WTC11 (cell line): ENCODE data around the gene RPL41. TPM values are rescaled to one million over a fixed set of nuclear protein-coding genes. Genes with fewer than 3 reads are reported as not detected.

ENCODE experiments used
- ATAC-seq: fragments of 200-7000 bp; cut with Tn5 transposase; 2 replicates; pipeline ENCODE4 v1.10.0; 2021; ENCODE audit warnings: mild to moderate bottlenecking, moderate library complexity
- CTCF ChIA-PET: fragments of 300-600 bp; sonication (Branson Sonifier 250); formaldehyde crosslinking; loops from one replicate; lab custom pipeline; 2021; ENCODE audit warnings: antibody characterized with exemption; lab: Charles Lee
- POLR2A ChIA-PET: fragments of 350-600 bp; sonication (Branson Sonifier 250); formaldehyde crosslinking; loops from one replicate; lab custom pipeline; 2021; ENCODE audit warnings: antibody characterized with exemption; lab: Charles Lee
- DNase-seq: peaks from one replicate; pipeline ENCODE4 v3.0.0; 2021; ENCODE audit warnings: low spot score
- H3K27ac Mint-ChIP-seq: 2 replicates; pipeline ENCODE4 v1.8.0; 2021; ENCODE audit warnings: mixed read lengths
- H3K27me3 Mint-ChIP-seq: 2 replicates; pipeline ENCODE4 v1.8.0; 2021; ENCODE audit warnings: low read depth, mild to moderate bottlenecking, moderate library complexity, mixed read lengths
- H3K36me3 Mint-ChIP-seq: 2 replicates; pipeline ENCODE4 v1.8.0; 2021; ENCODE audit warnings: mixed read lengths
- H3K4me1 Mint-ChIP-seq: 2 replicates; pipeline ENCODE4 v1.8.0; 2022; ENCODE audit warnings: mixed read lengths
- H3K4me3 Mint-ChIP-seq: 2 replicates; pipeline ENCODE4 v1.8.0; 2021; ENCODE audit warnings: mild to moderate bottlenecking, moderate library complexity, mixed read lengths
- H3K9me3 Mint-ChIP-seq: 2 replicates; pipeline ENCODE4 v1.8.0; 2021; ENCODE audit warnings: mixed read lengths
- ARID4B ChIP-seq: sonication (generic); formaldehyde crosslinking; IDR thresholded peaks from 2 replicates; pipeline ENCODE4 v1.8.0; 2023; ENCODE audit warnings: missing genetic modification reagents, mild to moderate bottlenecking, borderline replicate concordance
- FOXP4 ChIP-seq: sonication (generic); formaldehyde crosslinking; IDR thresholded peaks from 2 replicates; pipeline ENCODE4 v1.8.0; 2022; ENCODE audit warnings: mild to moderate bottlenecking, missing genetic modification reagents
- JUN ChIP-seq: sonication (generic); formaldehyde crosslinking; IDR thresholded peaks from 2 replicates; pipeline ENCODE4 v1.8.0; 2023; ENCODE audit warnings: mild to moderate bottlenecking, missing genetic modification reagents
- NR1H2 ChIP-seq: sonication (generic); formaldehyde crosslinking; IDR thresholded peaks from 2 replicates; pipeline ENCODE4 v1.9.0; 2021; ENCODE audit warnings: mild to moderate bottlenecking, moderate library complexity, missing genetic modification reagents
- NR2C2 ChIP-seq: sonication (generic); formaldehyde crosslinking; IDR thresholded peaks from 2 replicates; pipeline ENCODE4 v1.8.0; 2022; ENCODE audit warnings: mild to moderate bottlenecking, missing genetic modification reagents
- NR3C1 ChIP-seq: sonication (generic); formaldehyde crosslinking; conservative IDR thresholded peaks from 2 replicates; pipeline ENCODE4 v1.8.1; 2023; ENCODE audit warnings: low read depth, mild to moderate bottlenecking, missing genetic modification reagents
- OVOL2 ChIP-seq: fragments of 250-450 bp; sonication (Bioruptor Pico); IDR thresholded peaks from 2 replicates; pipeline ENCODE4 v1.9.0; 2021; ENCODE audit warnings: mild to moderate bottlenecking, borderline replicate concordance
- PRDM15 ChIP-seq: sonication (generic); formaldehyde crosslinking; IDR thresholded peaks from 2 replicates; pipeline ENCODE4 v1.8.0; 2022; ENCODE audit warnings: missing genetic modification reagents
- PRRX2 ChIP-seq: fragments of 250-450 bp; sonication (Bioruptor Pico); IDR thresholded peaks from 2 replicates; pipeline ENCODE4 v1.8.0; 2021; ENCODE audit warnings: mild to moderate bottlenecking
- SMAD4 ChIP-seq: sonication (generic); formaldehyde crosslinking; IDR thresholded peaks from 2 replicates; pipeline ENCODE4 v1.8.0; 2022; ENCODE audit warnings: mild to moderate bottlenecking, missing genetic modification reagents
- ZNF121 ChIP-seq: sonication (generic); formaldehyde crosslinking; IDR thresholded peaks from 2 replicates; pipeline ENCODE4 v1.8.0; 2023; ENCODE audit warnings: missing genetic modification reagents
- ZNF263 ChIP-seq: sonication (generic); formaldehyde crosslinking; IDR thresholded peaks from 2 replicates; pipeline ENCODE4 v1.8.1; 2022; ENCODE audit warnings: low read depth, mild to moderate bottlenecking, moderate library complexity, missing genetic modification reagents
- ZNF317 ChIP-seq: sonication (generic); formaldehyde crosslinking; IDR thresholded peaks from 2 replicates; pipeline ENCODE4 v1.8.1; 2023; ENCODE audit warnings: low read depth, mild to moderate bottlenecking, moderate library complexity, missing genetic modification reagents, borderline replicate concordance
- total RNA-seq: library from RNA; stranded (reverse); gene quantifications from 3 replicates; pipeline ENCODE4 v1.2.3, GENCODE V29; 2021
- TF ChIP-seq, protein P1 (sequence below): fragments of 250-450 bp; sonication (Bioruptor Pico); IDR thresholded peaks from 2 replicates; pipeline ENCODE4 v1.9.0; 2021; ENCODE audit warnings: mild to moderate bottlenecking, borderline replicate concordance
- TF ChIP-seq, protein P2 (sequence below): fragments of 250-450 bp; sonication (Bioruptor Pico); IDR thresholded peaks from 2 replicates; pipeline ENCODE4 v1.8.0; 2021; ENCODE audit warnings: mild to moderate bottlenecking

The RPL41 gene
- total RNA-seq, 1 experiment from 2014 or later = 4,004 TPM

DNA sequence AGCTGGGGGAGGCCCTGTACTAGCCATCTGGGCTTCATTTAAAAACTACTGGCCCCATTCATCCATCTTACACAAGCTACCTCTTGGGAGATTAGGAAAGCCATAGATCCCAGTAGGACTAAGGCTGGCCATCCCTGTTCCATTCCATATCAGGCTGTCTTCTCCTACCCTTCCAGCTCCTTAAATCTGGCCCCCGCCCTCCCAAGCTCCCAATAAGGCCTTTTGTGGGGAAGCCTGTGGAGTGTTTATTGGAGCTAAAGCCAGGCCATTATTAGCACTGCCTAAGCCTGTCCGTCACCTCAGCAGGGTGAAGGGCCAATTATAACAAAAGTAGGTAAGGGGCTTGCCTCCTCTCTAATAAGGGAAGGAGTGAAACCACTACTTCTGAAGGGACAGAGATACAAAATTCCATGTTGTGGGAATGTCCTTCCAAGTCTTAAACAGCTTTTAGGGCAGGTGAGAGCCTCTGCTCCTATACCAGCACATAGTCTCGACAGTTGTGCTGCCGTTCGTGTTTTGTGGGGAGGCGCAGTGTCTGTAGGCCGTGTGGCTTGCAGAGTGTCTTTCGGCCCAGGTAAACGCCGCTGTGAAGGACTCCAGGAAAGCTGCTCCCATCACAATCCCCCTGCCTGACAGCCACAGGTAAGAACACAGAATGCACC, 45.4 kb downstream of the RPL41 start (continued):
- TF ChIP-seq, protein P1, sequence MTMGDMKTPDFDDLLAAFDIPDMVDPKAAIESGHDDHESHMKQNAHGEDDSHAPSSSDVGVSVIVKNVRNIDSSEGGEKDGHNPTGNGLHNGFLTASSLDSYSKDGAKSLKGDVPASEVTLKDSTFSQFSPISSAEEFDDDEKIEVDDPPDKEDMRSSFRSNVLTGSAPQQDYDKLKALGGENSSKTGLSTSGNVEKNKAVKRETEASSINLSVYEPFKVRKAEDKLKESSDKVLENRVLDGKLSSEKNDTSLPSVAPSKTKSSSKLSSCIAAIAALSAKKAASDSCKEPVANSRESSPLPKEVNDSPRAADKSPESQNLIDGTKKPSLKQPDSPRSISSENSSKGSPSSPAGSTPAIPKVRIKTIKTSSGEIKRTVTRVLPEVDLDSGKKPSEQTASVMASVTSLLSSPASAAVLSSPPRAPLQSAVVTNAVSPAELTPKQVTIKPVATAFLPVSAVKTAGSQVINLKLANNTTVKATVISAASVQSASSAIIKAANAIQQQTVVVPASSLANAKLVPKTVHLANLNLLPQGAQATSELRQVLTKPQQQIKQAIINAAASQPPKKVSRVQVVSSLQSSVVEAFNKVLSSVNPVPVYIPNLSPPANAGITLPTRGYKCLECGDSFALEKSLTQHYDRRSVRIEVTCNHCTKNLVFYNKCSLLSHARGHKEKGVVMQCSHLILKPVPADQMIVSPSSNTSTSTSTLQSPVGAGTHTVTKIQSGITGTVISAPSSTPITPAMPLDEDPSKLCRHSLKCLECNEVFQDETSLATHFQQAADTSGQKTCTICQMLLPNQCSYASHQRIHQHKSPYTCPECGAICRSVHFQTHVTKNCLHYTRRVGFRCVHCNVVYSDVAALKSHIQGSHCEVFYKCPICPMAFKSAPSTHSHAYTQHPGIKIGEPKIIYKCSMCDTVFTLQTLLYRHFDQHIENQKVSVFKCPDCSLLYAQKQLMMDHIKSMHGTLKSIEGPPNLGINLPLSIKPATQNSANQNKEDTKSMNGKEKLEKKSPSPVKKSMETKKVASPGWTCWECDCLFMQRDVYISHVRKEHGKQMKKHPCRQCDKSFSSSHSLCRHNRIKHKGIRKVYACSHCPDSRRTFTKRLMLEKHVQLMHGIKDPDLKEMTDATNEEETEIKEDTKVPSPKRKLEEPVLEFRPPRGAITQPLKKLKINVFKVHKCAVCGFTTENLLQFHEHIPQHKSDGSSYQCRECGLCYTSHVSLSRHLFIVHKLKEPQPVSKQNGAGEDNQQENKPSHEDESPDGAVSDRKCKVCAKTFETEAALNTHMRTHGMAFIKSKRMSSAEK (CRISPR knock-in tag) = peak; percentile 38; the same call in 1 of the 2 replicates
- TF ChIP-seq, protein P2, sequence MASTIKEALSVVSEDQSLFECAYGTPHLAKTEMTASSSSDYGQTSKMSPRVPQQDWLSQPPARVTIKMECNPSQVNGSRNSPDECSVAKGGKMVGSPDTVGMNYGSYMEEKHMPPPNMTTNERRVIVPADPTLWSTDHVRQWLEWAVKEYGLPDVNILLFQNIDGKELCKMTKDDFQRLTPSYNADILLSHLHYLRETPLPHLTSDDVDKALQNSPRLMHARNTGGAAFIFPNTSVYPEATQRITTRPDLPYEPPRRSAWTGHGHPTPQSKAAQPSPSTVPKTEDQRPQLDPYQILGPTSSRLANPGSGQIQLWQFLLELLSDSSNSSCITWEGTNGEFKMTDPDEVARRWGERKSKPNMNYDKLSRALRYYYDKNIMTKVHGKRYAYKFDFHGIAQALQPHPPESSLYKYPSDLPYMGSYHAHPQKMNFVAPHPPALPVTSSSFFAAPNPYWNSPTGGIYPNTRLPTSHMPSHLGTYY (CRISPR knock-in tag) = 0 out of 2 replicates have a peak, but pooled peaks have one; percentile 17

DNA sequence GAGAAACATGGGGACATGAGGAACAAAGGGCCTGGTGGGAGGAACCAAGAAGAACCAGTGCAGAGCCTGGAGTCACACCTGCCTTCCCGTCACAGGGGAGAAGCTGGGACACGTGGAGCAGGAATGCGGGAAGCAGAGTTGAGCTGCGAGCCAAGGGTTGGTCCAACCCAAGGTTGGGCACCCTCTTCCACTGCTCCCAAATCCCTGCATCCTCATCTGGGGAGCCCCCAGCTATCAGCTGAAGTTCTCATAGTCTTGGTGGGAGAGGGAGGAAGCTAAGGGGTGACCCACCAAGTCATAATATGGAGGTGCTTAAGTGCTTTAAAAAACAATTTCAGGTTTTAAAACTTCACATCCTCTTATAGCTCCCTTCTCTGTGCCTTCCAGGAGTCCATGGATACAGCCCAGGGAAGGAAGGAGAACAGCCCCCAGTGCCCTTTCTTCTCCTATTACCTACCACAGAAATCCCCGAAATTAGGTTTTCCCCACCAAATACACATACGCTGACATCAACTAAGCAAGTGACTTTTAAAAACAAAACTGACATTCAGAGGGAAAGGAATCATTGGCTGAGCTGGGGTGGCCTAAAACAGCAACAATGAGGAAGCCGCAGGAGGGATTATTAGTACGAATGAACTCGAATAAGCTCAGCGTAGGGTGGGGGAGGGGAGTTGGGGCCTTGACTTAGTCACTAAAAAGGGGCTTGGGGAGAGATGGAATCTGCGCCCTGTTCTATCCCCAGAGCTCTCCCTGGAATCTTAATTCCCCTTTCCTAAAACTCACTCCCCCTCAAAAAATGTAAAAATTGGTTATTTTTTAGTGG, 46.2 kb downstream of the RPL41 start:
- no peak for ATAC-seq
- Mint-ChIP-seq H3K4me3 (peak overlapping the region; percentile 20; the same call in 1 of the 2 replicates), H3K27ac (peak overlapping the region; percentile 90)
- TF ChIP-seq ZNF317 (CRISPR knock-in tag) (no peak), ARID4B (CRISPR knock-in tag) (no peak), FOXP4 (CRISPR knock-in tag) (no peak), PRDM15 (CRISPR knock-in tag) (no peak), NR3C1 (CRISPR knock-in tag) (no peak), NR2C2 (CRISPR knock-in tag) (no peak), PRRX2 (peak; percentile 75; the same call in 1 of the 2 replicates), SMAD4 (CRISPR knock-in tag) (no peak), JUN (no peak), ZNF263 (CRISPR knock-in tag) (no peak), NR1H2 (CRISPR knock-in tag) (no peak), OVOL2 (CRISPR knock-in tag) (no peak), ZNF121 (no peak)

More for the DNA sequence above, 46.2 kb downstream of the RPL41 start:
- ChIA-PET CTCF (interaction anchor here (0.6 to 3.4 kb wide), 8 partner anchors 11 to 416 kb away, joined by 3 to 21 read pairs (median 8); partner anchors contain the start of genes ESYT1, MYL6B, RNF41 and SMARCC2), POLR2A (interaction anchor here (0.5 to 7.2 kb wide), 17 partner anchors 9 to 1863 kb away, joined by 3 to 104 read pairs (median 4); partner anchors contain the start of genes ERBB3, ESYT1, MYL6B and RAB5B)
- DNase-seq = no peak
- no peaks in the 10 kb centered on the region for H3K9me3 Mint-ChIP-seq
- no peaks in the 10 kb centered on the region for H3K27me3 Mint-ChIP-seq
- H3K4me1 Mint-ChIP-seq = peaks cover 43% of the 10 kb centered on the region
- peaks cover 74% of the 10 kb centered on the region for H3K36me3 Mint-ChIP-seq
